ENCODE data around the gene COPS8.

COPS8 gene

DNA sequence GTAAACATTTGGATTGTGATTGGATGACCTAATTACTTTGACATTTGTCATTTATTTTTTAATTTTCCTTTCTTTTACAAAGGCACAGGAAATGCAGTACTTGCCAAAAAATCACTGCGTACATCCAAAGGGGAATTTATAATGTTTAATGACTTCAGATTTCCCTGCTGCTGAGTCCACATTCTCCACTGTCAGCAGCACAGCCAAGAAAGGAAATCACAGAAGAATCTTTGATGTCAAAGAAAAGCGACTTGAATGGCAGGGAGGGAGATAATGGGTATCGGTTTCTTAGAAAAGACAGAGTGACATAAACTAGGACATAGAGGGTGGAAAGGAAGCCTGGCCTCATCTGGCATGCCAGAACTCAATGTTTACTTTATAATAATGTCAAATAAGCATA is 41.4 kb upstream of the COPS8 start:
- Histone ChIP-seq H3K4me1 (no peaks in the 10 kb centered on the region), H3K36me3 (no peaks in the 10 kb centered on the region), H3K27ac (no peak overlapping the region), H3K4me3 (no peak overlapping the region), H3K27me3 (no peaks in the 10 kb centered on the region), H3K9me3 (peaks cover 0 to 6% (median 3%) of the 10 kb centered on the region in 3 donors)
- no peak for DNase-seq
- intact Hi-C loops (cut with DNase I; ENCODE audit: low total_unique reads), result no loop called here
- TF ChIP-seq, protein P1, sequence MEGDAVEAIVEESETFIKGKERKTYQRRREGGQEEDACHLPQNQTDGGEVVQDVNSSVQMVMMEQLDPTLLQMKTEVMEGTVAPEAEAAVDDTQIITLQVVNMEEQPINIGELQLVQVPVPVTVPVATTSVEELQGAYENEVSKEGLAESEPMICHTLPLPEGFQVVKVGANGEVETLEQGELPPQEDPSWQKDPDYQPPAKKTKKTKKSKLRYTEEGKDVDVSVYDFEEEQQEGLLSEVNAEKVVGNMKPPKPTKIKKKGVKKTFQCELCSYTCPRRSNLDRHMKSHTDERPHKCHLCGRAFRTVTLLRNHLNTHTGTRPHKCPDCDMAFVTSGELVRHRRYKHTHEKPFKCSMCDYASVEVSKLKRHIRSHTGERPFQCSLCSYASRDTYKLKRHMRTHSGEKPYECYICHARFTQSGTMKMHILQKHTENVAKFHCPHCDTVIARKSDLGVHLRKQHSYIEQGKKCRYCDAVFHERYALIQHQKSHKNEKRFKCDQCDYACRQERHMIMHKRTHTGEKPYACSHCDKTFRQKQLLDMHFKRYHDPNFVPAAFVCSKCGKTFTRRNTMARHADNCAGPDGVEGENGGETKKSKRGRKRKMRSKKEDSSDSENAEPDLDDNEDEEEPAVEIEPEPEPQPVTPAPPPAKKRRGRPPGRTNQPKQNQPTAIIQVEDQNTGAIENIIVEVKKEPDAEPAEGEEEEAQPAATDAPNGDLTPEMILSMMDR (IDR thresholded peaks at IDR 0.05), result no peak

DNA sequence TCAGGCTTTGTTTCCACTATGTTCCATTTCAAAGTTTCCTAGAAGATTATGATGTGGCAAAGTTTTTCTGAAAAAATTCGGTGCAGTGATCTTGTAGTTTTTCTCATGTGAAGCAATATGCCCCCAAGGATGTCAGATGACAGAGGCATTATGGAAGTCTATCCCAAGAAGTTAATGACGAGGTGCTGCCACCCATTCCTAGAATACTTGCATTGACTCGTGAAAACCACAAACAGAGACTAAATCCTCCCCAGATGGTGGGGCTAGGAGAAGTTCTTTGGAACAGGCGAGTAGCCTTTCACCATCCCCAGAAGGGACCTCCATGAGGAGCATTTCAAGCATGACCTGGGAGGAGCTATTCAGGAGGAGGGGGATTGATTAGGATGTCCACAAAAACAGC is 40.2 kb upstream of the COPS8 start:
- no peaks in the 10 kb centered on the region for H3K36me3 ChIP-seq
- H3K27ac ChIP-seq, result no peak overlapping the region
- peaks cover 0 to 6% (median 3%) of the 10 kb centered on the region in 3 donors for H3K9me3 ChIP-seq
- TF ChIP-seq, protein P1 (IDR thresholded peaks at IDR 0.05), result no peak
- no peaks in the 10 kb centered on the region for H3K27me3 ChIP-seq
- DNase-seq, result no peak
- no peaks in the 10 kb centered on the region for H3K4me1 ChIP-seq
- intact Hi-C loops (cut with DNase I; ENCODE audit: low total_unique reads), result no loop called here
- H3K4me3 ChIP-seq, result no peak overlapping the region

DNA sequence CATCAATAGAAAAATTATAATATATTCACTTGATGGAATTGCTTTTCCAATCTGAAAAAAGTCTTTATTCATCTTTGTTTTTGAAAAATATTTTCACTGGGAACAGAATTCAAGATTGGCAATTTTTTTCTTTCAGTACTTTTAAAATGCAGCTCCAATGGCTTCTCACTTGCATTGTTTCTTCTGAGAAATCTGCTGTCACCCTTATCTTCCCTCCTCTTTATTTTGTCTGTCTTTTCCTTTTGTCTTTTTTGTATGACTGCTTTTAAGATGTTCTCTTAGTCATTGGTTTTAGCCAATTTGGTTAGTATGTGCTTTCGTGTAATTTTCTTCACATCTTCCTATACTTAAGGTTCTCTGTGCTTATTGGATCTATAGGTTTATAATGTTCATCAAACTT is 37.1 kb upstream of the COPS8 start:
- H3K27ac ChIP-seq, result no peak overlapping the region
- H3K27me3 ChIP-seq, result no peaks in the 10 kb centered on the region
- DNase-seq, result no peak
- H3K4me3 ChIP-seq, result no peak overlapping the region
- TF ChIP-seq, protein P1 (IDR thresholded peaks at IDR 0.05), result no peak
- no peaks in the 10 kb centered on the region for H3K36me3 ChIP-seq
- no peaks in the 10 kb centered on the region for H3K4me1 ChIP-seq
- intact Hi-C loops (cut with DNase I; ENCODE audit: low total_unique reads), result no loop called here
- H3K9me3 ChIP-seq, result peaks cover 0 to 6% (median 3%) of the 10 kb centered on the region in 3 donors

DNA sequence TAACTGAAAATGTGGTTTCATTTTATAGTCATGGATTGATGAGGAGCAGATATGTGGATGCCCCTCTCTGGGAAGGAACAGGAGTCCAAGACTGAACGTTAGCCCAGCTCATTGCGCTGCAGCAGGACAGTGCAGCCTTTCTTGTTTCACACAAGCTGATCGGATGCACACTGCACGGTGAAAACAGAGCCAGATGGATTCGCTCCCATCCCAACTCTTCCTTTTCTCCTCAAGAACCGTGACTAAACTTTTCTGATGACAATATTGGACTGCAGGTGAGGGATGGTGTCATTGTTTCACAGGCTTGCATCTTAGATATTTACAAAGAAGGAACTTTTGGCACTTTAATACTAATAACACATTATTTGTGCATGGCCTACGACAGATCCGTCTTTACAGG is 33.8 kb upstream of the COPS8 start:
- H3K9me3 ChIP-seq, result peaks cover 0 to 6% (median 3%) of the 10 kb centered on the region in 3 donors
- H3K36me3 ChIP-seq, result no peaks in the 10 kb centered on the region
- no peaks in the 10 kb centered on the region for H3K27me3 ChIP-seq
- no peak overlapping the region for H3K27ac ChIP-seq
- TF ChIP-seq, protein P1 (IDR thresholded peaks at IDR 0.05), result no peak
- no peak overlapping the region for H3K4me3 ChIP-seq
- DNase-seq, result no peak
- intact Hi-C loops (cut with DNase I; ENCODE audit: low total_unique reads), result no loop called here
- peaks cover 0 to 14% (median 4%) of the 10 kb centered on the region in 4 donors for H3K4me1 ChIP-seq

DNA sequence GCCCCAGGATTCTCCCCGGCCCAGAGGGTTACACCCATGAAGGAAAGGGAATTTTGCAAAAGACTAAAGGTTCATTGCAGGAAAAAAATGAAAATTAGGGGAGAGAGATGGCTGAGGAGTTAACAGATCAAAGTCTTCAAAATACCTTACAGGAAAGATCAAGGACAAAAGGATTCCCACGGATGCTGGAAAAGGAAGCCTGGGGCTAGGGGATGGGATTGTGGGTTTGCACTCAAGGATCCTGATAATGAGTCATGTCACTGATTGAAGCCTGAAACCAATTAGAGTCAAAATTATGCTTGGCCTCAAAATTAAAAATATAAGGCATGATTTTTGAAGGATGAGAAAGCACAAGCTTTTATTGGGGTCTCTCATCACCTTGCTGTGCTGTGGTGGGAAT is 32.6 kb upstream of the COPS8 start:
- H3K9me3 ChIP-seq, result peaks cover 0 to 6% (median 3%) of the 10 kb centered on the region in 3 donors
- peaks cover 0 to 14% (median 4%) of the 10 kb centered on the region in 4 donors for H3K4me1 ChIP-seq
- H3K27me3 ChIP-seq, result no peaks in the 10 kb centered on the region
- H3K4me3 ChIP-seq, result no peak overlapping the region
- no peak overlapping the region for H3K27ac ChIP-seq
- intact Hi-C loops (cut with DNase I; ENCODE audit: low total_unique reads), result no loop called here
- TF ChIP-seq, protein P1 (IDR thresholded peaks at IDR 0.05), result no peak
- no peaks in the 10 kb centered on the region for H3K36me3 ChIP-seq
- DNase-seq, result no peak
